ENCODE data around the gene PYY. TPM values are rescaled to one million over a fixed set of nuclear protein-coding genes. Genes with fewer than 3 reads are reported as not detected.

The PYY gene
- total RNA-seq, 2 experiments from 2014 or later = not detected

DNA sequence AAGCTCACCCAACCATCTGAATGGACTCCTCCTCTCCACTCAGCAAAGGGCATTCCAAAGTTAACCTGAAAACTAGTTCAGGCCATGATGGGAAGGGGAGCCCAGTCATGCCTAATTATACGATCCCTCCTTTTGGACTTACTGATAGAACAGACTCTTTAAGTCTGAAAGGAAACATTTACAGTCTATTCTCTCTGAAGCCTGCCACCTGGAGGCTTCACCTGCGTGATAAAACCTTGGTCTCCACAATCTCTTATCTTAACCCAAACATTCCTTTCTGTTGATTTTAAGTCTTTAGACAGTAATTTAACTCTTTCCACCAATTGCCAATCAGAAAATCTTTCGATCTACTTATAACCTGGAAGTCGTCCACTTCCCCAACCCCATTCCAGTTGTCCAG lies 37.4 kb downstream of the PYY start:
- no peaks in the 10 kb centered on the region for H3K36me3 Mint-ChIP-seq (ENCODE audit: low read depth)
- no peaks in the 10 kb centered on the region for H3K9me3 Mint-ChIP-seq
- H3K27ac Mint-ChIP-seq = no peak overlapping the region
- no peaks in the 10 kb centered on the region for H3K27me3 Mint-ChIP-seq
- DNase-seq = no peak
- ChIA-PET POLR2A (no interaction called here), CTCF (interaction anchor here (1.0 to 3.2 kb wide), 3 partner anchors 9 to 28 kb away, joined by 3 to 8 read pairs (median 5); no protein-coding TSS in a partner anchor)
- peaks cover 21% of the 10 kb centered on the region for H3K4me1 Mint-ChIP-seq
- H3K4me3 Mint-ChIP-seq = peak overlapping the region; percentile 4

DNA sequence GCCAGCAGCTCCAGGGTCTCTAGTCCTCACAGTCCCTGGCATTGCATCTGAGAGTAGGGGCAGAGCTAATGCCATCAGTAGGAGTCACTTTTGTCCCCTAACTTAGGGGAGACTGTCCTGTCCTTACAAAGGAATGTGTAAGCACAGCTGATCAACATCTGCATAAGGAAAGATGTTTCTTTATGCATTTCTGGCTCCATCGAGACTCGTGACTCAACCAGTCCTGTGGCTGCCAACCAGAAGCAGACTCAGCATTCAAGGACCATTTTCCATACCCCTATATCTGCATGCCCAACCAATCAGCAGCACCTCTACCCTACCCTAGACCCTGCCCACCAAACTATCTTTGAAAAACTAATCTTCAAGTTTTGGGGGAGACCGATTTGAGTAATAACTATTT lies 38.2 kb downstream of the PYY start:
- Mint-ChIP-seq H3K4me3 (no peak overlapping the region), H3K27ac (no peak overlapping the region), H3K4me1 (peaks cover 21% of the 10 kb centered on the region), H3K36me3 (ENCODE audit: low read depth) (no peaks in the 10 kb centered on the region), H3K9me3 (no peaks in the 10 kb centered on the region), H3K27me3 (no peaks in the 10 kb centered on the region)
- ChIA-PET POLR2A (no interaction called here), CTCF (interaction anchor here (1.6 to 2.0 kb wide), 4 partner anchors 12 to 36 kb away, joined by 4 to 9 read pairs (median 6); no protein-coding TSS in a partner anchor)
- no peak for DNase-seq

GRCh38 chr17:43914451-43914850 lies 39.3 kb downstream of the PYY start:
- H3K27ac Mint-ChIP-seq = no peak overlapping the region
- no peak overlapping the region for H3K4me3 Mint-ChIP-seq
- POLR2A ChIA-PET = interaction anchor here (1.1 kb wide), 1 partner anchor 12 kb away, joined by 3 read pairs; no protein-coding TSS in a partner anchor
- CTCF ChIA-PET = interaction anchor here (0.6 to 2.0 kb wide), 7 partner anchors 11 to 92 kb away, joined by 3 to 9 read pairs (median 4); no protein-coding TSS in a partner anchor
- no peaks in the 10 kb centered on the region for H3K36me3 Mint-ChIP-seq (ENCODE audit: low read depth)
- no peaks in the 10 kb centered on the region for H3K9me3 Mint-ChIP-seq
- no peak for DNase-seq
- peaks cover 21% of the 10 kb centered on the region for H3K4me1 Mint-ChIP-seq
- H3K27me3 Mint-ChIP-seq = peaks cover 6% of the 10 kb centered on the region

- peaks cover 18% of the 10 kb centered on the region for H3K4me1 Mint-ChIP-seq
- ChIA-PET POLR2A (no interaction called here), CTCF (interaction anchor here (0.7 to 2.0 kb wide), 3 partner anchors 26 to 91 kb away, joined by 3 to 9 read pairs (median 5); no protein-coding TSS in a partner anchor)
- DNase-seq = no peak
- H3K27me3 Mint-ChIP-seq = peaks cover 12% of the 10 kb centered on the region
- no peaks in the 10 kb centered on the region for H3K9me3 Mint-ChIP-seq
- no peak overlapping the region for H3K4me3 Mint-ChIP-seq
- H3K36me3 Mint-ChIP-seq (ENCODE audit: low read depth) = no peaks in the 10 kb centered on the region
- no peak overlapping the region for H3K27ac Mint-ChIP-seq
These were observed 40.2 kb downstream of the PYY start for GRCh38 chr17:43913584-43913983.

DNA sequence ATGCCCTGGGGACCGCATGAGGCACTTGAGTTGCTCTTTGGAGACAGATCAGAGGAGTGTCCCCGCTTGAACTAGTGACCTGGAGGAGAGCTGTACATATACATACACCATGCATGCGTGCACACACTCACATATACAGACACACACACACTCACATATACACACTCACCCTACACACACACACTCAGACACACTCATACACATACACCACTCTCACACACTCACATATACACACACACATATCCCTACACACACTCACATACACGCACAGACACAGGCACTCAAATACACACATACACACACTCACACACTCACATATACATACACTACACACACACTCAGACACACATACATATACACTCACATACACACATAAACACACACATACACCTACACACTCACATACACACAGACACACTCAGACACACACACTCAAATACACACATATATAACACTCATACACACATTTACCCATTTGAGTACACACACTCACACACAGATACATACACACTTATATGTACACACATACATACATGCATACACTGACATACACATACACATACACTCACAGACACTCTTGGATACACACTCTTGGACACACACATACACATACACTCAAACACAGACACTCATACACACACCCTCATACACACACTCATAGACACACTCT lies 41.0 kb downstream of the PYY start:
- ChIA-PET CTCF (interaction anchor here (1.5 kb wide), 1 partner anchor 83 kb away, joined by 3 read pairs; no protein-coding TSS in a partner anchor), POLR2A (no interaction called here)
- peaks cover 20% of the 10 kb centered on the region for H3K27me3 Mint-ChIP-seq
- H3K4me3 Mint-ChIP-seq = no peak overlapping the region
- no peak for DNase-seq
- H3K27ac Mint-ChIP-seq = no peak overlapping the region
- no peaks in the 10 kb centered on the region for H3K9me3 Mint-ChIP-seq
- peaks cover 17% of the 10 kb centered on the region for H3K4me1 Mint-ChIP-seq
- H3K36me3 Mint-ChIP-seq (ENCODE audit: low read depth) = no peaks in the 10 kb centered on the region

GRCh38 chr17:43911904-43912303 lies 41.8 kb downstream of the PYY start:
- peaks cover 10% of the 10 kb centered on the region for H3K4me1 Mint-ChIP-seq
- no peak for DNase-seq
- H3K4me3 Mint-ChIP-seq = no peak overlapping the region
- no peaks in the 10 kb centered on the region for H3K36me3 Mint-ChIP-seq (ENCODE audit: low read depth)
- peaks cover 27% of the 10 kb centered on the region for H3K27me3 Mint-ChIP-seq
- no peaks in the 10 kb centered on the region for H3K9me3 Mint-ChIP-seq
- ChIA-PET CTCF (interaction anchor here (1.5 kb wide), 1 partner anchor 84 kb away, joined by 3 read pairs; no protein-coding TSS in a partner anchor), POLR2A (no interaction called here)
- no peak overlapping the region for H3K27ac Mint-ChIP-seq

DNA sequence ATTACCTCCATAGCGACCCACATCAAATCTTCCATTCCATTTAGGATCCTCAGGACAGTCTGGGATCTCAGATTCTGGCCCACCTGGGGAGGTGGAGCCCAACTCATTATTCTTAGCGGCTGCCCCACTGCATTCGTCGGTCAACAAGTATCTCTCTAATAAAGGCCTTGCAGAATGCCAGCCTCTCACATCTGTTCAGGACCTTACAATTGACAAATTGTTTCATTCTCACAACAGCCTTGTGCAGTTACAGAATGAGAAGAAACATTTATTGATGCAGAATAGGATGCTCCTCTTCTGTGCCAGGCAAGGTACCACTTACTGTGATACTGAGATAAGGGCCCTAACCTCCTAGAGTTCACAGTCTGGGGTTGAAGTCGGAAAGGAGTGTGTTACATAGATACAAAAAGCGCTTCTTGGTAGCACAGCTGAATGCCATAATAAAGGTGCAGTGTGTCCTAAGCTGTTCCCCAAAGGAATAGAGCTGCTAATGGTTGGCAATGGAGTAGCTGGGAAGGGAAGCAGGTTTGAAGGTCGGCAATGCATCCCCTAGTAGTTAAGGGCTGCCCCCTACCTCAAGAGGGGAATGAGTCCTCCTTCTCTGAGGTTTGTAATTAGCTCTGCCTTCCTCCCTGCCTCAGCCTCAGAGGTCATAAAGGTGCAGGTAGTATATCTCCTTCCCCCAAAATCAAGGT lies 44.1 kb downstream of the PYY start:
- Mint-ChIP-seq H3K4me3 (no peak overlapping the region), H3K27me3 (peaks cover 45% of the 10 kb centered on the region), H3K9me3 (no peaks in the 10 kb centered on the region), H3K4me1 (peaks cover 9% of the 10 kb centered on the region), H3K36me3 (ENCODE audit: low read depth) (no peaks in the 10 kb centered on the region), H3K27ac (no peak overlapping the region)
- DNase-seq = no peak
- ChIA-PET POLR2A (interaction anchor here (1.0 kb wide), 1 partner anchor 10 kb away, joined by 4 read pairs; no protein-coding TSS in a partner anchor), CTCF (interaction anchor here (0.6 to 4.5 kb wide), 19 partner anchors 8 to 231 kb away, joined by 3 to 25 read pairs (median 4); partner anchors contain the start of gene PPY)

- Mint-ChIP-seq H3K27me3 (peaks cover 56% of the 10 kb centered on the region), H3K27ac (no peak overlapping the region), H3K4me3 (no peak overlapping the region), H3K36me3 (ENCODE audit: low read depth) (no peaks in the 10 kb centered on the region), H3K4me1 (peaks cover 9% of the 10 kb centered on the region), H3K9me3 (no peaks in the 10 kb centered on the region)
- POLR2A ChIA-PET = interaction anchor here (1.0 kb wide), 1 partner anchor 97 kb away, joined by 4 read pairs; the partner anchor contains the start of gene NAGS
- CTCF ChIA-PET = interaction anchor here (1.1 to 4.5 kb wide), 5 partner anchors 9 to 135 kb away, joined by 3 to 25 read pairs (median 4); partner anchors contain the start of gene PPY
- DNase-seq = peak; percentile 43
These were observed 45.6 kb downstream of the PYY start for GRCh38 chr17:43907998-43908721.

DNA sequence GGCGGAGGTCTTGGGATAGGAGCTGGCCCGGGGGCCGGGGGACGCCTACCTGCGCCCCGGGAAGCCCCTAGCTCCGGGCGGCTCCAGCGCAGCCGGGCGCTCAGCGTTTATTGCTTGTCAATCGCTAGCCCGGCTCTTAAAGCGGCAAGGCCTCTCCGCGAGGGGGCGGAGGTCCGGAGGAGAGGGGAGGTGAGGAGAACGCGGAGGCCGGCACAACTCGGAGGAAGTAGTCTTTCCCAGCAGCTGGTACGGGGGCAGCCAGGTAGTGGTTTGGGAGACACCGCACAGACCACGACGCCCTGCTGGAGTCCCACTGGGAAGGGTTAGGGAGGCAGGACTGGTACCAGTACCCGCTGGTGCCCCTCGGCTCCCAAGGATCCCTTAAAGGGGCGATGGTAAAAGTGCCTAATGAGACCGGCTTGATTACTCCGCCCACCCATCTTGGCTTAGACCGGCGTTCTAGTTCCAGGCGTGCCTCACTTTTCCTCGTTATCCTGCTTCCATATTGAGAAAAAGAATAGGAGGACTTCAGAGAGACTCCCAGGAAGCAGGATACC lies 46.2 kb downstream of the PYY start, which contains the start of gene MPP2:
Gene MPP2 (minus strand): TSS at position 112 of the 557 bp plus-strand sequence. CDS start 3,076 bp downstream, outside the sequence.
- Mint-ChIP-seq H3K27ac (no peak within 1 kb of the TSS), H3K4me3 (no peak within 1 kb of the TSS), H3K4me1 (peaks cover 9% of the 10 kb centered on the region), H3K9me3 (no peaks in the 10 kb centered on the region), H3K36me3 (ENCODE audit: low read depth) (no peaks in the 10 kb centered on the region), H3K27me3 (peaks cover 56% of the 10 kb centered on the region)
- ChIA-PET POLR2A (interaction anchor here (0.6 kb wide), 1 partner anchor 102 kb away, joined by 3 read pairs; no protein-coding TSS in a partner anchor), CTCF (interaction anchor here (1.4 to 4.5 kb wide), 2 partner anchors 36 to 135 kb away, joined by 4 to 25 read pairs; partner anchors contain the start of gene PPY)
- peak; percentile 37 for DNase-seq

- H3K4me1 Mint-ChIP-seq = peaks cover 9% of the 10 kb centered on the region
- ChIA-PET POLR2A (interaction anchor here (0.6 kb wide), 1 partner anchor 102 kb away, joined by 3 read pairs; no protein-coding TSS in a partner anchor), CTCF (interaction anchor here (1.4 to 4.5 kb wide), 2 partner anchors 36 to 136 kb away, joined by 4 to 25 read pairs; partner anchors contain the start of gene PPY)
- DNase-seq = no peak
- H3K27me3 Mint-ChIP-seq = peaks cover 56% of the 10 kb centered on the region
- no peak overlapping the region for H3K4me3 Mint-ChIP-seq
- H3K27ac Mint-ChIP-seq = no peak overlapping the region
- no peaks in the 10 kb centered on the region for H3K9me3 Mint-ChIP-seq
- no peaks in the 10 kb centered on the region for H3K36me3 Mint-ChIP-seq (ENCODE audit: low read depth)
These were observed 46.8 kb downstream of the PYY start for GRCh38 chr17:43906951-43907424.

DNA sequence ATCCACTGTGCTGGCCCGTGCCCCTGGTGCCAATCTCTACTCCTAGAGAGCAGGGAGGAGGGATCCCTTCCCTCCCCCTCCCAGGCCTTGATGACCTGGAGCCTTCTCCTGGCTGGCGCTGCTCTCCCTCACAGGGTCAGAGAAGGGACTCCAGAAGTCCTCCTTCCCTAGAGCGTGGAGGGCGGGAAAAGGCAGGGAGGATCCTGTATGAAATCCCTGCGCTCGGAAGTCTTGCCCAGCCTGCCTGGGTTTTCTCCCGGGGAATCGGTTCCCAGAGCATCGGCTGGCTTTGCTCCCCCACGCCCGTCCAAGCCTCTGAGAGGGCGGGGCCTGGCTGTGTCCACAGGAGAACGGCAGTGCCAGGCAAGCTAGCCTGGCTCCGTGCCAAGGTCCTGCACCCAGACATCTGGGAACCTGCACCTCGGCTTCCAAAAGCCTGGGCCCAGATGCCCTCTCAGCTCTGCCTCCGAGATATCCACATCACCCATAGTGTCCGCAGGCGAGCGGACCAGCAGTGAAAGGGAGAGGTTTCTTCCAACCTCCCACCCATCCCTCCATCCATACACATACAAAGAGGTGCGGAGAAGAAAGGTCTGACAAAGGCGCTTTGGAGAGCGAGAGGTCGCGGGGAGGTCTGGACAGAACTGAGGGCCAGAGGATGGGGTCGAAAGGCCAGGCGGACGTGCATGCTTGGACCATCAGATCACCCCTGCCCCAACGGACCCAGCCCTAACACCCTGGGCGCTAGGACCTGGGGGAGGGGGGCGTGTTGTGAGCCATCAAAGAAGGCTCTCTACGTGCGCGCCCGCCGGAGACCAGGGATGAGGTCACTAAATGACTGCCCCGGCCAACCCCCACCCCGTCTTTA lies 47.5 kb downstream of the PYY start:
- peaks cover 10% of the 10 kb centered on the region for H3K4me1 Mint-ChIP-seq
- ChIA-PET CTCF (interaction anchor here (4.5 kb wide), 1 partner anchor 37 kb away, joined by 25 read pairs; the partner anchor contains the start of gene PPY), POLR2A (no interaction called here)
- no peak overlapping the region for H3K4me3 Mint-ChIP-seq
- DNase-seq = no peak
- H3K9me3 Mint-ChIP-seq = no peaks in the 10 kb centered on the region
- no peaks in the 10 kb centered on the region for H3K36me3 Mint-ChIP-seq (ENCODE audit: low read depth)
- peaks cover 61% of the 10 kb centered on the region for H3K27me3 Mint-ChIP-seq
- no peak overlapping the region for H3K27ac Mint-ChIP-seq

Measured in activated CD4-positive, alpha-beta memory T cell treated with anti-CD3 and anti-CD28 coated beads, Interleukin-2, amount 10 ng/mL, durations not matched to agents 7 days and 5 days (primary cell).